ENCODE measurements around the gene RPP38. TPM values are rescaled to one million over a fixed set of nuclear protein-coding genes. Genes with fewer than 3 reads are reported as not detected.

The RPP38 gene
- polyA plus RNA-seq, 1 experiment, result 20.8 TPM

DNA sequence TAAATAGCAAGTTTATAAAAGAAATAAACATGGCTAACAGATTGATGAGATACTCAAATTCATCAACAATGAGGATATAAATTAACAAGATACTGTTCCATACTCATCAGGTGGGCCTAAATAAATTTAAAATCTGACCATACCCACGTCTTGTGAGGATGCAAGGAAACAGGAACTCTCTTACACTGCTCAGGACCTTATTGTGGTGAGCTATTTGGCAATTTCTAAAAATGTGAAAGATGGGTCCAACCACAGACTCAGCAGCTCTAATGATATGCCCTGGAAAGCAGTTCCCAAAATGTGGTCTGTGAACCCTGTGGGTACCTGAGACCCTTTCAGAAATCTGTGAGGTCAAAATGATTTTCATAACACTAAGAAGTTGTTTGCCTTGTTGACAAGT, 21.5 kb downstream of the RPP38 start:
- POLR2A ChIA-PET, result no interaction called here

DNA sequence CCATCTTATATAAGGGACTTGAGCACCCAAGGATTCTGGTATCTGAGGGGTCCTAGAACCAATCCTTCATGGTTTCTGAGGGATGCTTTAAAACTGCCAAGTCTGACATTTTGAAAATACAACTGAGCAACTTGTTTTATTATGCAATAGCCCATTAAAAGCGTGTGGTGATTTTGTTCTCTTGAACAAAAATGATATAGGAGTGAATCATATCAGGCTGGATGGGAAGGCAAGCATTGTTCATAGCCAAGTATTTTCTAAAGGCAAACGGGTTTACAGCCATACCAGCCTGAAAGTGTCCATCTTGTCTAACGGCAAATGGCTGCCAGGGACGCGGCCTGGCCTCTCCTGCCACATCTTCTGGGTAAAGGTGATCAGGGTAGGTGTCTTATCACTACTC, 23.4 kb downstream of the RPP38 start:
- Histone ChIP-seq H3K27me3 (ENCODE audit: control insufficient read depth, insufficient read depth, low read length) (no peaks in the 10 kb centered on the region), H3K4me3 (ENCODE audit: low read depth, low read length) (no peak overlapping the region), H3K9me3 (ENCODE audit: control insufficient read depth, insufficient read depth, low read length) (no peaks in the 10 kb centered on the region), H3K27ac (ENCODE audit: low read depth, low read length) (no peak overlapping the region)
- ChIA-PET POLR2A (no interaction called here), CTCF (no interaction called here)
- TF ChIP-seq, protein P1, sequence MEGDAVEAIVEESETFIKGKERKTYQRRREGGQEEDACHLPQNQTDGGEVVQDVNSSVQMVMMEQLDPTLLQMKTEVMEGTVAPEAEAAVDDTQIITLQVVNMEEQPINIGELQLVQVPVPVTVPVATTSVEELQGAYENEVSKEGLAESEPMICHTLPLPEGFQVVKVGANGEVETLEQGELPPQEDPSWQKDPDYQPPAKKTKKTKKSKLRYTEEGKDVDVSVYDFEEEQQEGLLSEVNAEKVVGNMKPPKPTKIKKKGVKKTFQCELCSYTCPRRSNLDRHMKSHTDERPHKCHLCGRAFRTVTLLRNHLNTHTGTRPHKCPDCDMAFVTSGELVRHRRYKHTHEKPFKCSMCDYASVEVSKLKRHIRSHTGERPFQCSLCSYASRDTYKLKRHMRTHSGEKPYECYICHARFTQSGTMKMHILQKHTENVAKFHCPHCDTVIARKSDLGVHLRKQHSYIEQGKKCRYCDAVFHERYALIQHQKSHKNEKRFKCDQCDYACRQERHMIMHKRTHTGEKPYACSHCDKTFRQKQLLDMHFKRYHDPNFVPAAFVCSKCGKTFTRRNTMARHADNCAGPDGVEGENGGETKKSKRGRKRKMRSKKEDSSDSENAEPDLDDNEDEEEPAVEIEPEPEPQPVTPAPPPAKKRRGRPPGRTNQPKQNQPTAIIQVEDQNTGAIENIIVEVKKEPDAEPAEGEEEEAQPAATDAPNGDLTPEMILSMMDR (IDR thresholded peaks at IDR 0.05; ENCODE audit: low read depth, low read length), result no peak
- DNase-seq (ENCODE audit: low read depth, low spot score), result no peak

More for the DNA sequence above, 21.5 kb downstream of the RPP38 start:
- H3K27ac ChIP-seq (ENCODE audit: low read depth, low read length), result no peak overlapping the region
- CTCF ChIA-PET, result interaction anchor here (0.6 kb wide), 1 partner anchor 13 kb away, joined by 4 read pairs; no protein-coding TSS in a partner anchor
- H3K27me3 ChIP-seq (ENCODE audit: control insufficient read depth, insufficient read depth, low read length), result no peaks in the 10 kb centered on the region
- no peak for DNase-seq (ENCODE audit: low read depth, low spot score)
- H3K9me3 ChIP-seq (ENCODE audit: control insufficient read depth, insufficient read depth, low read length), result no peaks in the 10 kb centered on the region
- TF ChIP-seq, protein P1 (IDR thresholded peaks at IDR 0.05; ENCODE audit: low read depth, low read length), result no peak
- no peak overlapping the region for H3K4me3 ChIP-seq (ENCODE audit: low read depth, low read length)

GRCh38 chr10:15121707-15122106, 24.6 kb downstream of the RPP38 start:
- ChIA-PET CTCF (interaction anchor here (1.3 kb wide), 1 partner anchor 47 kb away, joined by 3 read pairs; the partner anchor contains the start of gene NMT2), POLR2A (no interaction called here)
- H3K9me3 ChIP-seq (ENCODE audit: control insufficient read depth, insufficient read depth, low read length), result no peaks in the 10 kb centered on the region; the same call in 1 of the 2 replicates
- no peaks in the 10 kb centered on the region for H3K27me3 ChIP-seq (ENCODE audit: control insufficient read depth, insufficient read depth, low read length)
- no peak overlapping the region for H3K4me3 ChIP-seq (ENCODE audit: low read depth, low read length)
- no peak overlapping the region for H3K27ac ChIP-seq (ENCODE audit: low read depth, low read length)
- DNase-seq (ENCODE audit: low read depth, low spot score), result no peak
- TF ChIP-seq, protein P1 (IDR thresholded peaks at IDR 0.05; ENCODE audit: low read depth, low read length), result no peak

DNA sequence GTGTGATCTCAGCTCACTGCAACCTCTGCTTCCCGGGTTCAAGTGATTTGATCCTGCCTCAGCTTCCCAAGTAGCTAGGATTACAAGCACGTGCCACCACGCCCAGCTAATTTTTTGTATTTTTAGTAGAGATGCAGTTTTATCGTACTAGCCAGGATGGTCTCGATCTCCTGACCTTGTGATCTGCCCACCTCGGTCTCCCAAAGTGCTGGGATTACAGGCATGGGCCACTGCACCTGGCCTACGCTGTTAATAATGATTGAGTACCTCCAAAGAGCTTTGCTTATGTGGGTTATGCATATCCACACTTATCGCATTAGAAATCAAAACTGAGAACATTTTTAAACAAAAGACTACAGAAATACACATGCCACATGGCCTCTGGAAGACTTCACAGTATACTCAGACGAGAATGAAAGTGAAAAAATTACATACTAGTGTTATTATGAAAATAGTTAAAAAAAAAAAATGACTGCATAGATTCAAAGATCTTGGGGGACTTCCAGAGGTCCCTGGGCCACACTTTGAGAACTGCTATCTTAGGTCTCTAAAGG, 25.4 kb downstream of the RPP38 start:
- no peak for DNase-seq (ENCODE audit: low read depth, low spot score)
- ChIA-PET CTCF (interaction anchor here (1.3 kb wide), 1 partner anchor 46 kb away, joined by 3 read pairs; the partner anchor contains the start of gene NMT2), POLR2A (interaction anchor here (0.6 kb wide), 1 partner anchor 15 kb away, joined by 5 read pairs; no protein-coding TSS in a partner anchor)
- Histone ChIP-seq H3K9me3 (ENCODE audit: control insufficient read depth, insufficient read depth, low read length) (no peaks in the 10 kb centered on the region; the same call in 1 of the 2 replicates), H3K27me3 (ENCODE audit: control insufficient read depth, insufficient read depth, low read length) (no peaks in the 10 kb centered on the region), H3K27ac (ENCODE audit: low read depth, low read length) (no peak overlapping the region), H3K4me3 (ENCODE audit: low read depth, low read length) (no peak overlapping the region)
- TF ChIP-seq, protein P1 (IDR thresholded peaks at IDR 0.05; ENCODE audit: low read depth, low read length), result no peak

GRCh38 chr10:15123749-15124184, 26.6 kb downstream of the RPP38 start:
- ChIA-PET CTCF (interaction anchor here (0.9 to 1.4 kb wide), 2 partner anchors 18 to 45 kb away, joined by 3 to 4 read pairs; partner anchors contain the start of gene NMT2), POLR2A (no interaction called here)
- no peaks in the 10 kb centered on the region; the same call in 1 of the 2 replicates for H3K9me3 ChIP-seq (ENCODE audit: control insufficient read depth, insufficient read depth, low read length)

More at GRCh38 chr10:15123749-15124184, 26.6 kb downstream of the RPP38 start:
- Histone ChIP-seq H3K27me3 (ENCODE audit: control insufficient read depth, insufficient read depth, low read length) (no peaks in the 10 kb centered on the region), H3K27ac (ENCODE audit: low read depth, low read length) (peak overlapping the region; percentile 43), H3K4me3 (ENCODE audit: low read depth, low read length) (no peak overlapping the region)
- TF ChIP-seq, protein P1 (IDR thresholded peaks at IDR 0.05; ENCODE audit: low read depth, low read length), result no peak
- peak; percentile 30 for DNase-seq (ENCODE audit: low read depth, low spot score)
